T-helper 2 cell (primary cell): ENCODE data around the gene WDHD1.
"Not testable (repeated sequence)": the region's sequence is repeated elsewhere in the genome, so short reads cannot be mapped to it uniquely, and the experiment has no call there.

Source experiments
- DNase-seq, 5 experiments: peaks; one replicate each; pipeline versions ENCODE4 v3.0.0 to v3.0.0-alpha.2; 2012 to 2022
- total RNA-seq, 2 donors: gene quantifications; one replicate each; lab custom pipeline; 2026; lab: John Stamatoyannopoulos, UW

The WDHD1 gene
- total RNA-seq = 3.7 to 10.6 reads per million in 2 donors

GRCh38 chr14:55026793-55027561 lies at the start of gene WDHD1, which contains the start of gene SOCS4:
WDHD1 (minus strand) TSS chr14:55027099; CDS start chr14:55026787, 312 bp downstream.
SOCS4 (plus strand) TSS chr14:55027236; CDS start chr14:55043042, 15,806 bp downstream.
- DNase-seq = peak; percentile 94 to 97 (median 96)

GRCh38 chr14:55075628-55076175 lies 48.8 kb upstream of the WDHD1 start:
- peak in 1 of 5 experiments; percentile 16 for DNase-seq

GRCh38 chr14:55074662-55075061 lies 47.8 kb upstream of the WDHD1 start:
- peak in 1 of 5 experiments; percentile 70 for DNase-seq

- DNase-seq = no peak
These were observed 47.0 kb upstream of the WDHD1 start for GRCh38 chr14:55073856-55074255.

GRCh38 chr14:55071870-55072640 lies 45.2 kb upstream of the WDHD1 start:
- peak in 1 of 5 experiments; percentile 65 for DNase-seq

- DNase-seq = no peak
These were observed 44.1 kb upstream of the WDHD1 start for GRCh38 chr14:55070981-55071411.

GRCh38 chr14:55066223-55066622 lies 39.3 kb upstream of the WDHD1 start:
- DNase-seq = no peak

GRCh38 chr14:55065411-55065810 lies 38.5 kb upstream of the WDHD1 start:
- DNase-seq = no peak

GRCh38 chr14:55064896-55065295 lies 38.0 kb upstream of the WDHD1 start:
- not testable (repeated sequence) for DNase-seq

- no peak for DNase-seq
These were observed 35.8 kb upstream of the WDHD1 start for GRCh38 chr14:55062517-55063351.

- no peak for DNase-seq
These were observed 32.4 kb upstream of the WDHD1 start for GRCh38 chr14:55059333-55059732.

GRCh38 chr14:55057919-55058318 lies 31.0 kb upstream of the WDHD1 start:
- no peak for DNase-seq

- DNase-seq = no peak
These were observed 27.2 kb upstream of the WDHD1 start for GRCh38 chr14:55054098-55054497.

GRCh38 chr14:55053500-55053899 lies 26.6 kb upstream of the WDHD1 start:
- no peak for DNase-seq

GRCh38 chr14:55053018-55053417 lies 26.1 kb upstream of the WDHD1 start:
- no peak for DNase-seq

GRCh38 chr14:55052269-55052930 lies 25.5 kb upstream of the WDHD1 start:
- no peak for DNase-seq

GRCh38 chr14:55051423-55052268 lies 24.7 kb upstream of the WDHD1 start, which contains the start of gene MAPK1IP1L:
MAPK1IP1L (plus strand) TSS chr14:55051647; CDS start chr14:55061684, 10,037 bp downstream.
- peak; percentile 85 to 94 (median 87) for DNase-seq

GRCh38 chr14:55051165-55051422 lies 24.2 kb upstream of the WDHD1 start:
- no peak for DNase-seq

GRCh38 chr14:55048900-55049436 lies 22.1 kb upstream of the WDHD1 start:
- no peak for DNase-seq

- DNase-seq = no peak
These were observed 20.6 kb upstream of the WDHD1 start for GRCh38 chr14:55047301-55048053.
